HG03575 (cell line): ENCODE results near the gene IL17D.

Source experiments
- ATAC-seq: cut with Tn5 transposase; IDR thresholded peaks from one replicate; pipeline ENCODE4 v1.9.1; 2021; ENCODE audit not compliant: unreplicated experiment, insufficient number of reproducible peaks, low FRiP score; ENCODE audit errors: extremely low read depth

The IL17D gene

DNA sequence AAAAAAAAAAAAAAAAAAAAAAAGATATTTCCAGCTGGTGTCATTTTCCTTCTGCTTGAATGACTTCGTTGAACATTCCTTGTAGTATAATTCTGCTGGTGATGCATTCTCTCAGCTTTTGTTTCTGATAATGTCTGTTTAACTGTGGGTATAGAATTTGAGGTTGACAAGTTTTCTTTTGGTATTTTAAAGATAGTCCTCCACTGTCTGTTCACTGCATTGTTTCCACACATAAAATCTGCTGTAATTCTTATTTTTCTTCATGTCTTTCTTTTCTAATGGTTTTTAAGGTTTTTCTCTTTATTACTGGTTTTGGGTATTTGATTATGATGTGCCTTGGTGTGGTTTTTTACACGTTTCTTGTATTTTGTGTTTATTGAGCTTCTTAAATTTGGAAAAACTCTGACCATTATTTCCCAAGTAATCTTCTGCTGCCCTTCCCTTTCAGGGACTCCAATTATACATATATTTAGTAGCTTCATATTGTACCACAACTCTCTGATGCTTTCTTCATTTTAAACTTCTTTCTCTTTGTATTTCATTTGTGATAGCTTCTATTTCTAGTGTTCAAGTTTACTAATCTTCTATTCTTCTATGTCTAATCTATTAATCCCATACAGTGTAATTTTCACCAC is 63.9 kb downstream of the IL17D start:
- no peak for ATAC-seq

DNA sequence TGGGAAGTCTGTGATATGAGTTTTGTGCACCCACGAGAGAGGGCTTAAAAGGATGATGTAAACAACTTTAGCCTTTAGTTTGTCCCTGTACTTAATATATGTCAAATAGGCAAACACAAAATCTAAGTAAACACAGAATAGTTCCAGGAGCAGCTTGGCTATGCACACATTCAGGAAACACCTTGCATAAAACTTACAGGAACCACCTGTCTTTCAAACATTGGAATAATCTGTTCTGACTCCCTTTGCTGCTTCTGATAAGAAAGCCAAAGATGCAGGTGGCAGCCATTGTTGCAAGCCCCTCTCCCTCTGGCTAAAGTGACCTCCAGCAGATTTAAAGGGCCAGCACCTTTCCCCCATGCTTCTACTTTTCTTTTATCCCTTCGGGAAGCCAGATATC is 65.6 kb downstream of the IL17D start:
- ATAC-seq, result no peak

DNA sequence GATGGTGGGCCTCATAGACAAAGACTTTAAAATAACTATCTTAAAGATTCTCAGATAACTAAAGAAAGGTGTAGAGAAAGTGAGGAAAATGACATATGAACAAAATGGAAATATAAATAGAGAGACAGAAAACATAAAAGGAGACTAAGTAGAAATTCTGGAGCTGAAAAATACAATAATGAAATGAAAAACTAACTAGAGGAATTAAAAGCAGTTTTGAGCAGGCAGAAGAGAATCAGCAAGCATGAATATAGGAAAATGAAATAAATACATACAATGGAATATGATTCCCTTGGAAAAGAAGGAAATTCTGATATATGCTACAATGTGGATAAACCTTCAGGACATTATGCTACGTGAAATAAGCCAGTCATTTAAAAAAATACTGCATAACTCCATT is 66.3 kb downstream of the IL17D start:
- no peak for ATAC-seq
